ENCODE data around the gene AKIRIN2.

Gene AKIRIN2

DNA sequence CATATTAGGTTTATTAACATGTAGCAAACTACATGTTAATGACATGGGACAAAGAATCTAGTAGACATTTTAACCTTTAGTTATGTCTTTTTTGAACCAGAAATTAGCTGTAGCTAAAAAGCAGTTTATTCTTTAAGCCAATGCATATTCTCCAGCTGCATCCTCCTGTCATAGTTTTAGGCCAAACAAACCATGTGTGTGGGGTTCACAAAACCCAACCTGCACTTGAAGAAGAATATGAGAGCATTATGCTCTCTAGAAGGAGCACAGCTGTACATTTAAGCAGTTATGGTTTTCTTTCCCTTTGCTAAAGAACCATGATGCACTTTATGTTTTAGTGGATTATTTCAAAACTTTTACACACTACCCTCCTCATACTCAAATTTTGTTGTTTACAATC, 46.2 kb downstream of the AKIRIN2 start:
- DNase-seq (ENCODE audit: low read depth in 2 of 2) = no peak

- no peak for DNase-seq (ENCODE audit: low read depth in 2 of 2)
Measured at GRCh38 chr6:87654875-87655454, 47.1 kb downstream of the AKIRIN2 start.

DNA sequence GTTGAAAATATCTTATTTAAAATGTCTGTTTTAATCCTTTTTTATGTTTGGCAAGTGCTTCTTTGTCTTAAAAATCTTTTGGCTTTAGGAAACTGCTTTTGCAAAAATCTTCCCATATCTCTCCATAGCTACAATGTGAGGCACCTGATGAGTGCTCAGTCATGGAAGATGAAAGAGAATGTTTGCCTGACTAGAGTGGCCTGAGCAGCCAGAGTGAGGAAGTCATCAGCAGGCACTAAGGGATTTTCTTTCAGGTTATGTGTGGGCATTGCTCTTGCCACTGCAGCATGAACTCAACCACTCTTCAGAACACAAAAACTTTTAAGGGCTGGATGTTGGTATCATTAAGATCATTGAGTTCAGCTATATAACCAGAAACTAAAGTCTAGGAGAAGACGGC, 47.9 kb downstream of the AKIRIN2 start:
- no peak for DNase-seq (ENCODE audit: low read depth in 2 of 2)

DNA sequence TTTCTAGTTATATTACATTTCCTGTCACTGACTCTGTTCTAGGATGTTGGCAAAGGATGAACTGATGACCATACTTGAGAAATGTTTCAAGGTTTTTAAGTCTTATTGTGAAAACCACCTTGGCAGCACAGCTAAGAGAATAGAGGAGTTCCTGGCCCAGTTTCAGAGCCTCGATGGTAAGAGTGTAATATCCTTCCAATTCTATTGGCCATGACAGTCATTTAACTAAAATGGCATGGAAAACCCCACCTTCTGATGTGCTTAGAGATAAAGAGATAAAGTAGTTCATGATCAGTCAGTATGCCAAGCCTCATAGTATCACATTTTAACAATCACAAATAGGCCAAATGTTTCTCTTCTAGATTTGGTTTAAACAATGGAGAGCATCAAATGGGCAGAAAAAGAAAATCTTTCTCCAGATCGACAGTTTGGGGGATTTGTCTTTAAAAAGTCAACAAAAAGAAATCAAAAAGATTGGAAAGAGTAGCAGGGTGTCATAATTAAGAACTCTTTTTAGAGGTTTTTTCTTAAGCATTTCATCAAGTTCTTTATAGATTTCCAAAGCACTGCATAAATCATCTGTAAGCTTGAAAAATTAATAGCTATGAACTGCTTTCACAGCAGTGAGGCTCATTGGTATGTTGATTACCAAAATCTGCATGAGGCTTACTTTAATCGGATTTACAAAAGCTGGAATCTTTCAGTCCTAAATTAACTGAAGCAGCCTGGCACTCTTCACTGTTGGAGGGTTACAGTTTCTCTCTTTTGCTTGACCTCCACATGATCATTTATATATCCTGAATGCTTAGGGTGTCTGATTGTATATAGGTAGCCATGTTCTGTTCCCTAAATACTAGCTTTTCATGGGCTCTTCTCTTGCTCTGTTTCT, 48.7 kb downstream of the AKIRIN2 start:
- no peak for DNase-seq (ENCODE audit: low read depth in 2 of 2)

- no peak for DNase-seq (ENCODE audit: low read depth in 2 of 2)
Measured at GRCh38 chr6:87645080-87645479, 57.0 kb downstream of the AKIRIN2 start.

DNA sequence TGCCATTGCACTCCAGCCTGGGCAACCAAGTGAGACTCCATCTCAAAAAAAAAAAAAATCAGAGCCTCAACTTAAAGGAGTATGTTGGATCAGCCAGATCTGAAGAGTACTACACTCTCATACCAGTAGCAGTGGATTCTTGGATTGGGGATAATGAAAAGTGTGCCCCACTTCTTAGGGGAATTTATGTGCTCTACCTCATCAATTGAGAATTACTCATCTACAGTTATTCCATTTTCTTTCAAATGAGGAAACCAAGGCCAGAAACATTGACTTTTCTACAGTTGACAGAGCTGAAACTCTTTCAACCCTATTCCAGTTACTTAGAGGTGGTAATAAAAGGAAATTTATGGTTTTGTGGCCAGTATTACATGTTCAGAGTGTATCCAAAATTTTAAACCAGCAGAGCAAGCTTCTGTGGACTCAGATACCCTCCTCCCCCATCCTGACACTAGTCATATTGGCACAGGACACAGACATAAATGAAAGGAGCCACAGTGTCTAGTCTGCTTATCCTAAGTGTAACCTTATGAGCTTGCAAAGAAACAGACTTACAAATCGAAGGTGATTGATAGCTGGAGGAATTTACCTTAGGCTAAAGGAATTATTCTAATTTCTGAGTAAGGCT, 60.9 kb downstream of the AKIRIN2 start:
- no peak for DNase-seq (ENCODE audit: low read depth in 2 of 2)

DNA sequence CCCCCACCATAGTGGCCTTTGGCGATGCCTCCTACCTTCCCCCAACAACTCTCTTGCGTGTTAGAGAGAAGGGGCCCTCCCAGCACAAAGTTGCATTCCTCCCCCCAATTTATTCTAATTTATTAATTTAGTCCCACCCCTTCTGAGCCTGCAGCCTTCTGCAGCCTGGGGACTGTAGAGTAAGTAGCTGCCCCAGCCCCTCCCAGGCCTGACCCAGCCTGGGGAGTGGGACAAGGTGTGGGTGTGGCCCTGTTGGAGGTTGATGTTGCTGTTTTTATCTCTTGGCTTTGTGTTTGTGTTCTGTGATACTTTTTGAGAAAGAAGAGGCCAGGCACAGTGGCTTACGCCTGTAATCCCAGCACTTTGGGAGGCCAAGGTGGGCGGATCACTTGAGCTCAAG, 62.7 kb downstream of the AKIRIN2 start:
- DNase-seq (ENCODE audit: low read depth in 2 of 2) = no peak

DNA sequence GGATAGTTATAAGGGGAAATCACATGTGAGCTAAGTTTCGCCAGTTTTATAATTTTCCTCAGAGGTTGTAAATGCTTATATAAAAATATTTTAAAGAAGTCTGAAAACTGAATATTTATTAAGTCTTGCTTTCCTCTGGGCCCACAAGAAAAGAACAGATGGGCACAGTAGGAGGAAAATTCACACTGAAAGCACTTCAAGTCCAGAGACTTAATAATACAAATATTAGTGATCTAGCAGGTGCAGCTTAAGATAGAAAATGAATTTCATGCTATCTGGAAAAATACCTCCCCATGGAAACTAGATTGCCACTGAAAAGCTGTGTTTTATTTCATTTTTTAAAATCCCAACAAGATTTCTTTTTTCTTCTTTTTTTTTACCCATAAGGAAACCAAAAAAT, 64.9 kb downstream of the AKIRIN2 start:
- DNase-seq (ENCODE audit: low read depth in 2 of 2) = no peak

DNA sequence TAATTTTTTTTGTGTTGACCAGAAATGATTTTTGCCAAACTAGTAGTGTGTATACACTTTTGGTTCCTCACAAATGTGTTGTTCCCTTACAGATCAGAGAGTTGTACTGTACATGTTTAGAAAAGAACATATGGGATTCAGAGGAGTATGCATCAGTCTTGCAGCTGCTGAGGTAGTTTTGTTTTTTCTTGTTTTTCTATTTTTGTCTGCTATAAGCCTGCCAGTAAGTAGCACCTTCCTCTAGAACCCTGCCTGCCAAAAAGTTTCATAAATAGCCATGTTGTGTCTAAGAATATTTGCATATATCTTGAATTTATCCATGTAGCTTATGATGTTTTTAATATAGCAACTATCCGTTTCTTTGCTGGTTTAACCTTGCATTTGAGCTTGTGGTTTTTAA, 65.7 kb downstream of the AKIRIN2 start:
- DNase-seq (ENCODE audit: low read depth in 2 of 2) = no peak

DNA sequence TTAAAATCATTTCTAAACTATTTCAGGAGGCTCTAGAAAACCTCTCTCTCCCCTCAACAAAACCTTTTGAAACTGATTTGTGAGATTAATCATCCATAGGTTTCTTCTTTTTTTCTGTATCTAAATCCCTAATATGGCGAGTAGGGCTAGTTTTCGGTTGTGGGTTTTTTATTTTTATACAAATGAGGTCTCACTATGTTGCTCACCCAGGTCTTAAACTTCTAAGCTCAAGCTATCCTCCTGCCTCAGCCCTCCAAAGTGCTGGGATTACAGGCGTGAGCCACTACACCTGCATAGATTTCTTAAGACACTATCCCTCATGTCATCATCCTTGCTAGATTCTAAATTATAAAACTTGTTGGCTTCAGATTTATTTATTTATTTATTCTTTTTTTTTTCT, 68.2 kb downstream of the AKIRIN2 start:
- no peak for DNase-seq (ENCODE audit: low read depth in 2 of 2)

- DNase-seq (ENCODE audit: low read depth in 2 of 2) = no peak
Measured at GRCh38 chr6:87630746-87631145, 71.3 kb downstream of the AKIRIN2 start.

GRCh38 chr6:87628881-87629280, 73.2 kb downstream of the AKIRIN2 start:
- DNase-seq (ENCODE audit: low read depth in 2 of 2) = peak; percentile 5 to 11

GRCh38 chr6:87628424-87628823, 73.6 kb downstream of the AKIRIN2 start:
- DNase-seq (ENCODE audit: low read depth in 2 of 2) = no peak
